Measurements from ENCODE around the gene UBE3A. TPM values are rescaled to one million over a fixed set of nuclear protein-coding genes. Genes with fewer than 3 reads are reported as not detected.

Gene UBE3A
- total RNA-seq, 2 experiments from 2014 or later = 124 to 126 TPM

DNA sequence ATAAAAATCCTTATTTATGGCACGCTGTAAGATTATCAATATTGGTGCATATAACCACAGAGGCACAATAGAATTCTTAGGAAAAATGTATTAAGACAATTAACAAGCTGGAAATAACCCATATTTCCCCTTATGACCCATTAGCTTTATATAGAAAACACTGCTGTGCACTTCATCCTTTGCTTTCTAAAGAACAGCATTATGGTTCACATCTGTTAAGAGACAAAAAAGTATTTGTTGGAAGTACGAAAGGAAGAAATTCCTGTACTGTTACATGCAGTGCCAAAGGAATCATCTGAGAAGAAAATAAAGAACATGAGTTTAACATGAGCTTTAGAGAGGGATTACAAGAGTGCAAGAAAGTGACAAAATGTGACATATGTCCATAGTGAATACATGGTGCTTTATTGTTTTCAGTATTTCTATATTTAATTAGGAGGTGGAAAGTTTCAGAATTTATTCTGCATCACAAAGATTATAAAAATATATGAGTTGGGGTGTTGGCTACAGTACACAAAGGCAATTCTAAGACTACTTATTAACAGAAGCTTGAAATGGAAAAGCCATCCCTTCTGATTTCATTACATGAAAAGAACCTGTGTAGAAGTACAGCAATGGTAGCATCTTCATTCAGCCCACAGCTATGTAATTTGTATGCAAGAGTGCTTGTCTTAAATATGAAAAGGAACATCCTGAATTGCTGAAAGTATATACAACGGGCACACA lies 6.8 kb downstream of the UBE3A start:
- no peak for DNase-seq
- H3K27ac ChIP-seq (ENCODE audit: low read depth in 1 of 2, low read length in 2 of 2) = no peak overlapping the region
- intact Hi-C loops (cut with DNase I, micrococcal nuclease) = no loop called here
- H3K36me3 ChIP-seq (ENCODE audit: insufficient read depth, low read length) = peaks cover 2% of the 10 kb centered on the region
- POLR2A ChIA-PET = no interaction called here
- H3K4me3 ChIP-seq (ENCODE audit: low read length) = no peak overlapping the region
- H3K27me3 ChIP-seq (ENCODE audit: control insufficient read depth in 1 of 2, insufficient read depth in 2 of 2, low read length in 2 of 2) = no peaks in the 10 kb centered on the region
- H3K36me3 Mint-ChIP-seq (ENCODE audit: low read depth) = peaks cover 15% of the 10 kb centered on the region
- peaks cover 7% of the 10 kb centered on the region for H3K4me1 ChIP-seq (ENCODE audit: insufficient read depth, low read length)
- H3K27me3 Mint-ChIP-seq = no peaks in the 10 kb centered on the region
- no peak for ATAC-seq (ENCODE audit: poor library complexity)
- CTCF ChIA-PET = no interaction called here
- peak overlapping the region; percentile 23 for H3K4me3 Mint-ChIP-seq
- no peak overlapping the region for H3K27ac Mint-ChIP-seq
- no peaks in the 10 kb centered on the region for H3K9me3 Mint-ChIP-seq
- peaks cover 94% of the 10 kb centered on the region for H3K4me1 Mint-ChIP-seq (ENCODE audit: low read depth)
- TF ChIP-seq, protein P1, sequence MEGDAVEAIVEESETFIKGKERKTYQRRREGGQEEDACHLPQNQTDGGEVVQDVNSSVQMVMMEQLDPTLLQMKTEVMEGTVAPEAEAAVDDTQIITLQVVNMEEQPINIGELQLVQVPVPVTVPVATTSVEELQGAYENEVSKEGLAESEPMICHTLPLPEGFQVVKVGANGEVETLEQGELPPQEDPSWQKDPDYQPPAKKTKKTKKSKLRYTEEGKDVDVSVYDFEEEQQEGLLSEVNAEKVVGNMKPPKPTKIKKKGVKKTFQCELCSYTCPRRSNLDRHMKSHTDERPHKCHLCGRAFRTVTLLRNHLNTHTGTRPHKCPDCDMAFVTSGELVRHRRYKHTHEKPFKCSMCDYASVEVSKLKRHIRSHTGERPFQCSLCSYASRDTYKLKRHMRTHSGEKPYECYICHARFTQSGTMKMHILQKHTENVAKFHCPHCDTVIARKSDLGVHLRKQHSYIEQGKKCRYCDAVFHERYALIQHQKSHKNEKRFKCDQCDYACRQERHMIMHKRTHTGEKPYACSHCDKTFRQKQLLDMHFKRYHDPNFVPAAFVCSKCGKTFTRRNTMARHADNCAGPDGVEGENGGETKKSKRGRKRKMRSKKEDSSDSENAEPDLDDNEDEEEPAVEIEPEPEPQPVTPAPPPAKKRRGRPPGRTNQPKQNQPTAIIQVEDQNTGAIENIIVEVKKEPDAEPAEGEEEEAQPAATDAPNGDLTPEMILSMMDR (IDR thresholded peaks at IDR 0.05) = no peak
- no peaks in the 10 kb centered on the region for H3K9me3 ChIP-seq (ENCODE audit: control insufficient read depth in 1 of 2, insufficient read depth in 1 of 2, low read length in 2 of 2)

- Histone ChIP-seq H3K27ac (ENCODE audit: low read depth in 1 of 2, low read length in 2 of 2) (no peak overlapping the region), H3K4me1 (ENCODE audit: insufficient read depth, low read length) (peaks cover 6% of the 10 kb centered on the region), H3K9me3 (ENCODE audit: control insufficient read depth in 1 of 2, insufficient read depth in 1 of 2, low read length in 2 of 2) (no peaks in the 10 kb centered on the region), H3K36me3 (ENCODE audit: insufficient read depth, low read length) (no peaks in the 10 kb centered on the region), H3K4me3 (ENCODE audit: low read length) (no peak overlapping the region), H3K27me3 (ENCODE audit: control insufficient read depth in 1 of 2, insufficient read depth in 2 of 2, low read length in 2 of 2) (no peaks in the 10 kb centered on the region)
- CTCF ChIA-PET = no interaction called here
- no peak overlapping the region for H3K4me3 Mint-ChIP-seq
- POLR2A ChIA-PET = no interaction called here
- TF ChIP-seq, protein P1 (IDR thresholded peaks at IDR 0.05) = no peak
- no peak overlapping the region for H3K27ac Mint-ChIP-seq
- H3K9me3 Mint-ChIP-seq = no peaks in the 10 kb centered on the region
- intact Hi-C loops (cut with DNase I, micrococcal nuclease) = no loop called here
- H3K27me3 Mint-ChIP-seq = no peaks in the 10 kb centered on the region
- DNase-seq = no peak
- H3K36me3 Mint-ChIP-seq (ENCODE audit: low read depth) = peaks cover 38% of the 10 kb centered on the region
- peaks cover 88% of the 10 kb centered on the region for H3K4me1 Mint-ChIP-seq (ENCODE audit: low read depth)
- ATAC-seq (ENCODE audit: poor library complexity) = no peak
Observed at GRCh38 chr15:25427861-25428260, 11.0 kb downstream of the UBE3A start.

GRCh38 chr15:25426896-25427610 lies 11.8 kb downstream of the UBE3A start:
- no peak overlapping the region for H3K27ac Mint-ChIP-seq
- POLR2A ChIA-PET = interaction anchor here (0.7 kb wide), 1 partner anchor 40 kb away, joined by 3 read pairs; no protein-coding TSS in a partner anchor
- no peaks in the 10 kb centered on the region for H3K9me3 ChIP-seq (ENCODE audit: control insufficient read depth in 1 of 2, insufficient read depth in 1 of 2, low read length in 2 of 2)
- peak overlapping the region; percentile 31 for H3K4me3 Mint-ChIP-seq
- H3K4me1 Mint-ChIP-seq (ENCODE audit: low read depth) = peaks cover 84% of the 10 kb centered on the region
- H3K27ac ChIP-seq (ENCODE audit: low read depth in 1 of 2, low read length in 2 of 2) = no peak overlapping the region
- H3K36me3 Mint-ChIP-seq (ENCODE audit: low read depth) = peaks cover 39% of the 10 kb centered on the region
- ATAC-seq (ENCODE audit: poor library complexity) = no peak
- TF ChIP-seq, protein P1 (IDR thresholded peaks at IDR 0.05) = no peak
- H3K27me3 ChIP-seq (ENCODE audit: control insufficient read depth in 1 of 2, insufficient read depth in 2 of 2, low read length in 2 of 2) = no peaks in the 10 kb centered on the region
- no peaks in the 10 kb centered on the region for H3K27me3 Mint-ChIP-seq
- H3K9me3 Mint-ChIP-seq = no peaks in the 10 kb centered on the region
- CTCF ChIA-PET = no interaction called here
- peaks cover 6% of the 10 kb centered on the region for H3K4me1 ChIP-seq (ENCODE audit: insufficient read depth, low read length)
- H3K36me3 ChIP-seq (ENCODE audit: insufficient read depth, low read length) = no peaks in the 10 kb centered on the region
- intact Hi-C loops (cut with DNase I, micrococcal nuclease) = no loop called here
- H3K4me3 ChIP-seq (ENCODE audit: low read length) = no peak overlapping the region
- DNase-seq = no peak

All from CD4-positive, alpha-beta T cell (primary cell).